NCI-H524 (cell line): Measurements from ENCODE around the gene ARHGEF17.

Experiments used
- DNase-seq, 2 experiments: peaks; one replicate each; lab custom pipeline; 2025; lab: John Stamatoyannopoulos, UW

The ARHGEF17 gene

GRCh38 chr11:73356979-73357860, 49.1 kb downstream of the ARHGEF17 start:
- no peak for DNase-seq

- DNase-seq: no peak
Measured at GRCh38 chr11:73358071-73358470, 50.0 kb downstream of the ARHGEF17 start.

- DNase-seq: no peak
Measured at GRCh38 chr11:73359341-73359740, 51.3 kb downstream of the ARHGEF17 start.

- peak in 1 of 2 experiments; percentile 44 for DNase-seq
Measured at GRCh38 chr11:73359930-73360742, 52.1 kb downstream of the ARHGEF17 start.

GRCh38 chr11:73360743-73361369, 52.8 kb downstream of the ARHGEF17 start:
- DNase-seq: no peak

GRCh38 chr11:73361953-73362776, 54.1 kb downstream of the ARHGEF17 start:
- DNase-seq: no peak

GRCh38 chr11:73363147-73363546, 55.1 kb downstream of the ARHGEF17 start:
- DNase-seq: no peak

- DNase-seq: no peak
Measured at GRCh38 chr11:73365352-73366264, 57.5 kb downstream of the ARHGEF17 start.

GRCh38 chr11:73366265-73366610, 58.2 kb downstream of the ARHGEF17 start:
- DNase-seq: no peak

GRCh38 chr11:73366953-73367352, 58.9 kb downstream of the ARHGEF17 start:
- no peak for DNase-seq

GRCh38 chr11:73367482-73368024, 59.5 kb downstream of the ARHGEF17 start:
- DNase-seq: no peak

GRCh38 chr11:73372375-73372993, 64.4 kb downstream of the ARHGEF17 start:
- no peak for DNase-seq

- DNase-seq: no peak
Measured at GRCh38 chr11:73374151-73374550, 66.1 kb downstream of the ARHGEF17 start.

- no peak for DNase-seq
Measured at GRCh38 chr11:73375830-73376159, 67.7 kb downstream of the ARHGEF17 start.

- peak; percentile 53 to 78 for DNase-seq
Measured at GRCh38 chr11:73376160-73376802, 68.2 kb downstream of the ARHGEF17 start, which contains the start of gene RELT. TSS of gene RELT (plus strand) at chr11:73376399. CDS start at chr11:73389137, 12,738 bp downstream.

- peak; percentile 20 to 58 for DNase-seq
Measured at GRCh38 chr11:73376803-73377629, 68.9 kb downstream of the ARHGEF17 start.

- no peak for DNase-seq
Measured at GRCh38 chr11:73379189-73379880, 71.3 kb downstream of the ARHGEF17 start.

GRCh38 chr11:73380331-73380730, 72.3 kb downstream of the ARHGEF17 start:
- no peak for DNase-seq
